SIG-M5 treated with dmso at 0.1 percent for 504 hours (cell line): ENCODE data around the gene AK1.
"Not testable (repeated sequence)": the region's sequence is repeated elsewhere in the genome, so short reads cannot be mapped to it uniquely, and the experiment has no call there.

Source experiments
- DNase-seq: peaks from one replicate; lab custom pipeline; 2025; ENCODE audit not compliant: unreplicated experiment; lab: John Stamatoyannopoulos, UW

Gene AK1

GRCh38 chr9:127884976-127885490 is 7.6 kb upstream of the AK1 start:
- DNase-seq, result no peak

DNA sequence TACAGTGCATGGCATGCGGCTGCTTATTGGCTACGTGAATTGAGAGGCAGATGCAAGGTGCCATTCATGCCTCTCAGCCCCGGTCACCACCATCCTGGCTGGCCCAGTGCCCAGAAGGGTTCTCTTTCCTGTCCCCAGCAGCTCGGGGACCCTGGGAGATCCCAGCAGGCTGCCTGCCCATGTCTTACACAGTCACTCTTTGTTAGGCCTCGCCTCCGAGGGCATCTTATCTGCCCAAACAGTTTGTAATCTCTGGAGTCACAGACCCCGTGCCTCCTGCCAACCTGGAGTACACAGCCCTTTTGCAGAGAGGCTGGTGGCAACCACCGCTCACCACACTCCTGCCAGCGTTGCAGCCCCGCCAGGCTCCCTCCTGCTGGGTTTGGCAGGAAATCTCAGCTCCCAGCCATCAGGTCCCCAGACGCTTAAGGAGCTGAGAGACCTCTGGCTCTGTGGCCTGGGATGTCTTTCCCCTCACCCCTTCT is 7.0 kb upstream of the AK1 start:
- no peak for DNase-seq

DNA sequence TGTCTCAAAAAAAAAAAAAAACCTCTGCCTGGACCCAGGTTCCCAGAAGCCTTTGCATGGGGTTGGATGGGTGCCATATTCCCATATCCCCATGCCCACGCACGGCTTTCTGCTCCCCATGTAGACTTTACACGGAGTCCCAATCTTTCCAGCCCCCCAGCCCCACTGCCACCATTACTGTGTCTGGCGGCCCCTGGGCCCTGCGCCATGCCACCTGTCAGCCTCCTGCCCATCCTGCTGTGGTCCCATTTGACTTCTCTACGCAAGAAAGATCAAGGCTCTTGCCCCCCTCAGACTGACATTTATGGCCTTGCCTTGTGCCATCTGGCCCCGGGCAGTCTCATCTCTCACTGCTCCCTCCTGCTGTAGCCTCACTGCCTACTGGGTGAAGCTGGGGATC is 6.5 kb upstream of the AK1 start:
- DNase-seq, result no peak

GRCh38 chr9:127881715-127882114 is 4.2 kb upstream of the AK1 start:
- DNase-seq, result not testable (repeated sequence)

- DNase-seq, result no peak
Observed at GRCh38 chr9:127880143-127880542, 2.7 kb upstream of the AK1 start.

GRCh38 chr9:127878652-127879390 is 1.3 kb upstream of the AK1 start:
- DNase-seq, result no peak

DNA sequence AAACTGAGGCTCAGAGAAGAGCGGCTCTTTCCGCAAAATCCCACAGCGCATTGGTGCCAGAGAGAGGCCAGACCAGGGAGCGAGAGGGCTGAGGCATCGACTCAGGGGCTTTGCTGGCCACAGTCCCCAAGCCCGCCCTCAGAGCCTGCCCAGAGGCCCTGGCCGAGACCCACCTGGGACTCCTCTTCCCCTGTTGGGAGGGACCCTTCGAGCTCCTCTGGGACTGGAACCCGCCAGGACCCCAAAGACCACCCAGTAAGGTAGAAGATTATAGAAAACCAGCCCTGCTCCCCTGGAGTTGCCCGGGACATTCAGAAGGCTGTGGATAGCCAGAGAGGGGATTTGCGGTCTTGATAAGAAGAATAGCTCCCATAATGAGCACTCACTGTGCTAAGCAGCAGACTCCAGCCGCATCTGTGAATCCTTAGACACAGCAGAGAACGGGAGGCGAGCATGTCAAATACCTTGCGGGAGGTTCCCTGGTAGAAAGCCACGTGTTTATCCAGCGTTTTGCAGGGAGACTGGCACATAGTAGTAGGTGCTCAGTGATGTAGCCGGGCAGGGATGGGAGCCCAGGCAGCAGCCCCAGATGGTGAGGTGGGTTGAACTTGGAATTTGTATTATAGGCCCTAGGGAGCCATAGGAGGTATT is 651 bp upstream of the AK1 start:
- no peak for DNase-seq

- DNase-seq, result no peak
Observed at GRCh38 chr9:127876764-127877562, 512 bp downstream of the AK1 start.

GRCh38 chr9:127876026-127876763 is 1.3 kb downstream of the AK1 start:
- DNase-seq, result no peak

GRCh38 chr9:127875306-127875966 is 2.0 kb downstream of the AK1 start:
- no peak for DNase-seq

GRCh38 chr9:127874301-127875221 is 2.9 kb downstream of the AK1 start:
- no peak for DNase-seq

DNA sequence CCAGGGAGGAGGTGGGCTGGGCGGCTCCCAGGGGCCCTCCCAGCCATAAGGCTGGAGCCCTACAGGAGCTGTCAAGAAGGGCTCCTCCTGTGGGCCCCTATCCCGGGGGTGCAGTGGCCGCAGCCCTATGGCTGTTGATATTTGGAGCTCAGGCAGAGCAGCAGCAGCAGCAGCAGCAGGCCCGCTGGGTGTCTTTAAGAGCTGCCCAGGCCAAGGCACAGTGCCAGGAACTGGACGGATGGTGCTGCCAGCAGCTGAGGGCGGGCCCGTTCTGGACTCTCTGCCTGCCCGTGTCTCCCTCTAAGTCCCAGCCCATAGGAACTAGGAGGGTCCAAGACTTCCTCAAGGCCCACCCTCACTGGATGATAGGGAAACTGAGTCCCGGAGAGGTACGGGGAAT is 3.6 kb downstream of the AK1 start:
- no peak for DNase-seq

- no peak for DNase-seq
Observed at GRCh38 chr9:127873223-127873691, 4.2 kb downstream of the AK1 start.

DNA sequence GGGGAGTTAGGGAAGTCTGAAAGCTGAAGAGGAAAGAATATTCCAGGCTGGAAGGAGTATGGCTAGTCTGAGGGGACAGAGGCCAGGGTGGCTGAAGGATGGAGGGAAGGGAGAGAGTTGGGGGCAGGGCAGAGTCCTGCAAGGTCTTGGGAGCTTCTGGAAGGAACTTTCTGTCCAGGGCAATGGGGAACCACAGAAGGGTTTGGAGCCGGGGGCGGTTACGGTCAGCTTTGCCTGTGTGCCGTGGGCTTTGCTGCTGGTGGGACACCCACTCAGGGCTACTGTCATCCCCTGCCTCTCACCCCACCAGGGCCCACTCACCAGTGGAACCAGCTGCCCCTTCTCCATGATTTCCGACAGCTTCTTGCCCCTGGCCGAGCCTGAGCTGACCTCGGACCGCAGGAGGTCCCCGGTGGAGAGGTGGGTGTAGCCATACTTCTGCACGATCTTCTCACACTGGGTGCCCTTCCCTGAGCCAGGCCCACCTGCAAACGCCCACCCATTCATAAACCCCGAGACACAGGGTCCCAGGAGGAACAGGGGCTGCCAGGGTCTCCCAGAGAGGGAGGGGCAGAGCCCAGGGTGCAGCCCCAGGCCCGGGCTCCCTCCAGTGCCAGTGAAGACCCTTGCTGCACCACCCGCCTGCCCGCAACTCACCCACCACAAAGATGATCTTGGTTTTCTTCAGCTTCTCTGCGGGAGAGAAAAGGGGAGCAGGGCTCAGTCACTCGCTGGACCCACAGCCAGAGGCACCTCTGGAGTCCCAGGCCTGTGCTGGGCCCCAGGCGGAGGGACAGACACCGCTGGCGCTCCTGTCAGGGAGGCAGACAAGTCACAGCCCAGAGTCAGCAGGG is 4.9 kb downstream of the AK1 start:
- DNase-seq, result no peak

GRCh38 chr9:127871531-127871930 is 5.9 kb downstream of the AK1 start:
- DNase-seq, result no peak

GRCh38 chr9:127870887-127871286 is 6.6 kb downstream of the AK1 start:
- DNase-seq, result no peak

- not testable (repeated sequence) for DNase-seq
Observed at GRCh38 chr9:127870153-127870491, 7.4 kb downstream of the AK1 start.
